Stimulated activated CD8-positive, alpha-beta memory T cell treated with anti-CD3 and anti-CD28 coated beads, Interleukin-7, amount 100 ng/mL, for 1 hour (primary cell): ENCODE data around the gene KCNIP3.
"Not testable (repeated sequence)": the region's sequence is repeated elsewhere in the genome, so short reads cannot be mapped to it uniquely, and the experiment has no call there.

Experiments used
- DNase-seq, 2 donors: peaks; one replicate each; pipeline ENCODE4 v3.0.0-alpha.2; 2020; ENCODE audit warnings: low read depth in 2 of 2

Gene KCNIP3

DNA sequence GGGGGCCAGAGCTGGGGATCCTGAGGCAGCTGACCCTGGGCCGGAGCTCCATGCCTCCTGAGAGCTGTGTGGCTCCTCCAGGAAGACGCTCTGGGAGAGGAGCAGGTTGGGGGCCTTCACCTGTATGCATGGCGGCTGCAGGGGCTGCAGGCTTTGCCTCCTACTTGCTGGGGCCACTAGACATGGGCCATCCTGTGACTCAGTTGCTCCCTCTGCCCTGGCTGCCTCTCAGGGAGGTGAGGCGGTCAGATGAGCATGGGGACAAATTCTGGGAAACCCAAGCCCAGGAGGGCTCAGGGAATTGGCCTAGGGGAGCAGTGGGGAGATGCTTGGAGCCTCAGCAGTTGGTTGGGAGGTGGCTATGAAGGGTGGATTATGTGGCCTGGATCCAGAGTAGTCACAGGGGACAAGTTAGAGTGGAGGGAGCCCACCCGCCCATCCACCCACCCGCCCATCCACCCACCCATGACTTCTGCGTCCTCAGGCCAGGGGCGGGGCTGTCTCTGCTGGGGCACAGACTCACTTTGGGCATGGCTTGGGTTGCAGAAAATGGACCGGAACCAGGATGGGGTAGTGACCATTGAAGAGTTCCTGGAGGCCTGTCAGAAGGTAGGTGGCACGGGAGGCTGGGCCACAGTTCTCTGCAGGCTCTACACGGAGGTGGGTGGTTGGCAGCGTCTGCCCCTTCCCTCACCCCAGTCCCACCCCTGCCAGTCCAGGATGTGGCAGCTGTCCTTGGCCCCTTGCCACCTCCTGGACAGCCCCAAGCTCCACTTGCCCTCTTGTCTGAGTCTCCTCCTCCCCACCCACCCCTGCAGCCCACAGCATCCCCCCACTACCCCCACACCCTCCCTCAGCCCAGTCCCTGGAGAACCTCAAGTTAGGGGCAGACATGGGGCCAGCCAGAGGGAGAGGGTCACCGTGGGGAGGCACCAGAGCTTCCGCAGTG, 85.8 kb downstream of the KCNIP3 start:
- DNase-seq: no peak

DNA sequence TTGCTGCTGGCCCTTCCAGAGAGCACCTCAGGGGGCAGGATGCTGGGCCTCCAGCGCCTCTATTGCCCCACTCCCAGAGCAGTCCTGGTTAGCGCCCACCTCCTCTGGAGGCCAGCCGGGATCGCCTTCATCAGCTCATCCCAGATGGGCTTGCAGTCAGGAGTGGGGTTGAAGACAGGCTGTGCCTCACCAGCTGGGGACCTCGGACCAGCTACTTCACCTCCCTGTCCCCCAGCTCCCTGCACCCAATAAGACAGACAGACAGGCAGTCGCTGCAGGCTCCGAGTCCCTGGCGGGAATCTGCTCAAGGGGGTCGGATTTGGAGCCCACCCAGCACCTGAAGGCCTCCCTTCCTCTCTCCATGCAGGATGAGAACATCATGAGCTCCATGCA, 86.5 kb downstream of the KCNIP3 start:
- no peak for DNase-seq

GRCh38 chr2:95384854-95385569, 87.9 kb downstream of the KCNIP3 start:
- DNase-seq: no peak

- no peak for DNase-seq
Observed at GRCh38 chr2:95385570-95385984, 88.4 kb downstream of the KCNIP3 start.

GRCh38 chr2:95386031-95386430, 88.9 kb downstream of the KCNIP3 start:
- no peak for DNase-seq

- DNase-seq: no peak
Observed at GRCh38 chr2:95387358-95387757, 90.2 kb downstream of the KCNIP3 start.

GRCh38 chr2:95388091-95388692, 91.0 kb downstream of the KCNIP3 start:
- DNase-seq: no peak

DNA sequence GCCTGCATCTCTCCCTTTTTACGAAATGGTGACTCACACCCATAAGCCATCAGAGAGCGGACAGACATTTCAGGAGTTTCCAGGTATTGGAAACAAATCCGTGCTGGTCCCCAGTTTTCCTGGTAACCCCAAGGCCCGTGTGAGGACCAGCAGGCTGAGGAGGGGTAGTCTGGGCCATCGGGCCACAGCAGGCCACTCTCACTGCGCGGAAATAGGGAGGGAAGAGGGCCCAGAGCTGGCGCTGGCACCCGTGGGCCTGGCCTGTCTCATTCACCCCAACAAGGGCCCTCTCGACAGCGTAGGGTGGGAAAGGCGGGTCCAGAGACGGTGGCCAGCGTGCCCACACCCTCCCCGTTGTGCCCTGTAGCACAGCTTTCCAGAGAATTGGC, 91.7 kb downstream of the KCNIP3 start:
- DNase-seq: no peak

GRCh38 chr2:95389245-95390119, 92.3 kb downstream of the KCNIP3 start:
- DNase-seq: peak in 1 of 2 donors; percentile 25

- no peak for DNase-seq
Observed at GRCh38 chr2:95390272-95390880, 93.2 kb downstream of the KCNIP3 start.

DNA sequence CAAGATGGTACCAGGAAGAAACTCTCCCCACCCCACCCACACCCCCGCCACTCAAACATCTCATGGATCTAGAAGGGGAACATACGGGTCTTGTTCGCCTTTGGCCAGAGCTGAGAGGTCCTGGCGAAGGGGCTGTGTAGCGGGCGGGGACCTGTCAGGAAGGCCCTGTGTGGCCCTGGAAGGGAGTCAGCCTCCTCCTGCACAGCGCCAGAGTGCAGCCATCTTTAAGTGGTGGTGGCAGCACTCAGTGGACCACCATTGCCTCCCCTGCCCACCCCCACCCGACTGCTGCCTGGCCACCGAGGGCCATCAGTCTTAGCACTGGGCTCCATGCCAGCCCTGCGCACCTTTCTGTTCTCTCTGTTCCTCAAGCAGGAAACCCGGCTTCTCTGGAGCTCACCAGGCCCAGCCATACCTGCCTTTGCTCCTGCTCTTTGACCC, 93.8 kb downstream of the KCNIP3 start:
- no peak for DNase-seq

DNA sequence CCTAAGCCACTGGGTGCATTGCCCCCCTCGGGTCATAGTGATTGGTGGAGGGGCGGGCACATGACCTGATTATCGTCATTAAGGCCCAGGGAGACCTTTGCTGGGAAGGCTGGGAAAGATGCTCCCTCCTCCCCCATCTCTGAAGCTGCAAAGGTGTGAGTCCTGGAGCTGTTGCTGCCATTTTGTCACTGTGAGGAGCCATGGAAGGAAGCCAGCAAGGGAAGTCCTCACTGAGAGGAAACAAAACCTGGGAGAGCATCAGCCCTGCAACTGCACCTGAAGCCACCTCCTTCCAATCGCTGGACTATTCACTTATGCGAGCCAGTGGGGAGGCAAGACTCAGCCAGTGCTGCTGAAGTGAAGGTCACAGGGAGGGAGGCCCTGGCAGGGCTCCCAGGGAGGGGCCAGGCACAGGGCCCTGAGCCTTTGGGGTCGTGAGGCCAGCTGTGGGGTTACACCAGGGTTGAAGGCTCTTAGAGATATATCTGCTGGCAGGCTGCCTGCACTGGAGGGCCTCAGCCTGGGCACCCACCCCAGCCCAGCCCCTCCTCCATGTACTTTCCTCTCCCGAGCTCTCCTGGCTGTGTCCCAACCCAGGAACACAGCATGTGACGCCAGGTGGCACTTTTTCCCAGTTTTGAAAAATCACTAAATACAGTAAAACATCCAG, 94.6 kb downstream of the KCNIP3 start:
- DNase-seq: no peak

DNA sequence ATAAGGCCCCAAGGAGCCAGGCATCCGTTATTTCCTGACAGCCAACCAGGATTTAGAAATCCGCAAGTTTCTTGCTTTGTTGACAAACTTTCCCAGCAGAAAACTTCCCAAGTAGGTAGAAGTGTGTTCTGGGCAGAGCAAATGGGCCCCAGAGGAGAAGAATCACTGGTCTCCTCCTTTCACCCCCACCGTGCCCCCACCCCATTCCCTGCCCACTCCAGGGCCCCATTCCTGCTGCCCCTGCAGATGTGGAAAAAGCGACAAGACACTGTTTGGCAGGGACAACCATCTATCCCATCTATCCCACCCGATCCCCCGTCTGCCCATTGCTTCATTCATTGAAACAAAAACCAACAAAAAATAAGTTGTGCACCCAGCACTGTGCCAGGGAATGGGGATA, 95.2 kb downstream of the KCNIP3 start:
- no peak for DNase-seq

- no peak for DNase-seq
Observed at GRCh38 chr2:95392730-95393455, 95.7 kb downstream of the KCNIP3 start.

DNA sequence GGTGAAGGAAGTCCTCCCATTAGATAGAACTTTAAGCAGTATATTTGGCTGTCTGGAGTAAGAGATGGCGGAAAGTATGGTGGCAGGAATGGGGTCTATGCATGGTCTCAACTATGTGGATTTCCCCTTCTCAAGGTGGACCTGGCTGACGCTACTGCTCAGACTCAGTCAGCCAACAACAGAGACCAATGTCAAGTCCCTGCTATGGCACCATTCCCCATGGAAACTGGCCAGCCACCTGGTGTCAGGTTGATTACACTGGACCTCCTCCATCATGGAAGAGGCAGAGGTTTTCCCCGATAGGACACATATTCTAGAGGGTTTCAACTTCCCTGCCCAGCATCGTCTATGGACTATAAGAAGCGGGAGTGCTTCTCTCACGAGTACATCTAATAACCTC, 96.8 kb downstream of the KCNIP3 start:
- no peak for DNase-seq

DNA sequence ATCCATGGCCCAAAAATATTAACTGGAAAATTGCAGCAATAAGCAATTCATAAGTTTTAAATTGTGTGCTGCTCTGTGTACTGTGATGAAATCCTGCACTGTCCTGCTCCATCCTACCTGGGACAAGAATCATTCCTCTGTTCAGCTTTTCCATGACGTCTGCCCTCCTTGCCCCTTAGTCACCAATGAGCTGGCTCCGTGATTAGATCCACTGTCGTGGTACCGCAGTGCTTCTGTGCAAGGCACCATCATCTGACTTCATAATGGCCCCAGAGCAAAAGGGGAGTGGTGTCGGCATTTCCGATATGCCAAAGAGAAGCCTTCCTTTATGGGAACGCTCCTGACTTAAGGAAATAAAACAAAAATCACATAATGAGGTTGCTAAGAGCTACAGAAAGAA, 101.9 kb downstream of the KCNIP3 start:
- no peak for DNase-seq

GRCh38 chr2:95401480-95401879, 104.3 kb downstream of the KCNIP3 start:
- DNase-seq: no peak

GRCh38 chr2:95402004-95402369, 104.8 kb downstream of the KCNIP3 start:
- DNase-seq: not testable (repeated sequence)

GRCh38 chr2:95402370-95403203, 105.4 kb downstream of the KCNIP3 start, which contains the start of gene FAHD2A:
FAHD2A (plus strand) TSS chr2:95402708; CDS start chr2:95405559, 2,851 bp downstream.
- DNase-seq: peak; percentile 85 to 92
